Measurements from ENCODE around the gene RARRES1. TPM values are rescaled to one million over a fixed set of nuclear protein-coding genes. Genes with fewer than 3 reads are reported as not detected.

RARRES1 gene
- polyA plus RNA-seq, 1 donor from 2014 or later, result 0.28 TPM

DNA sequence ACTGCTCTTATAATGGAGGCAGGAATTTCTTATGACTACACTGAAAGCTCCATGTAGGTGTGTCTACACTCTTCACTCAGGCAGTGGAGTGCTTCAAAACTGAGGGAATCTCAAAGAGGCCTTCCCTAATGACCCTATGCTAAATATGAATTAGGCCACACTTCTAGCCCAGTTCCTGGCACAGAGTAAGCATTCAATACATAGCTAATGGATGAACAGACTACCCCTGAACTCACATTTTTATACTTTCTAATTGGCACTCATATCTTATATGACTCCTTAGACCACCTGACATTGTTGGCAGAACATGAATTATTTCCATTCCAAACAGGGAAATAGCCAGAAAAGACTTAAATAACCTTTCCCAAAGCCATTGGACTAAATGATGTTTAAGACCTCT lies 3.4 kb downstream of the RARRES1 start:
- Mint-ChIP-seq H3K4me1 (peaks cover 13 to 14% (median 13%) of the 10 kb centered on the region in 3 donors), H3K4me3 (peak overlapping the region in 1 of 4 donors; percentile 21), H3K36me3 (no peaks in the 10 kb centered on the region), H3K27me3 (peaks cover 6% of the 10 kb centered on the region), H3K27ac (no peak overlapping the region), H3K9me3 (peaks cover 0 to under 1% (median 0%) of the 10 kb centered on the region in 3 donors)

GRCh38 chr3:158728061-158728377 lies 4.2 kb downstream of the RARRES1 start:
- Mint-ChIP-seq H3K27me3 (peaks cover 6% of the 10 kb centered on the region), H3K27ac (no peak overlapping the region), H3K36me3 (no peaks in the 10 kb centered on the region), H3K9me3 (no peaks in the 10 kb centered on the region), H3K4me1 (peaks cover 15 to 19% (median 16%) of the 10 kb centered on the region in 3 donors), H3K4me3 (peak overlapping the region in 2 of 4 donors; percentile 19 to 63)

DNA sequence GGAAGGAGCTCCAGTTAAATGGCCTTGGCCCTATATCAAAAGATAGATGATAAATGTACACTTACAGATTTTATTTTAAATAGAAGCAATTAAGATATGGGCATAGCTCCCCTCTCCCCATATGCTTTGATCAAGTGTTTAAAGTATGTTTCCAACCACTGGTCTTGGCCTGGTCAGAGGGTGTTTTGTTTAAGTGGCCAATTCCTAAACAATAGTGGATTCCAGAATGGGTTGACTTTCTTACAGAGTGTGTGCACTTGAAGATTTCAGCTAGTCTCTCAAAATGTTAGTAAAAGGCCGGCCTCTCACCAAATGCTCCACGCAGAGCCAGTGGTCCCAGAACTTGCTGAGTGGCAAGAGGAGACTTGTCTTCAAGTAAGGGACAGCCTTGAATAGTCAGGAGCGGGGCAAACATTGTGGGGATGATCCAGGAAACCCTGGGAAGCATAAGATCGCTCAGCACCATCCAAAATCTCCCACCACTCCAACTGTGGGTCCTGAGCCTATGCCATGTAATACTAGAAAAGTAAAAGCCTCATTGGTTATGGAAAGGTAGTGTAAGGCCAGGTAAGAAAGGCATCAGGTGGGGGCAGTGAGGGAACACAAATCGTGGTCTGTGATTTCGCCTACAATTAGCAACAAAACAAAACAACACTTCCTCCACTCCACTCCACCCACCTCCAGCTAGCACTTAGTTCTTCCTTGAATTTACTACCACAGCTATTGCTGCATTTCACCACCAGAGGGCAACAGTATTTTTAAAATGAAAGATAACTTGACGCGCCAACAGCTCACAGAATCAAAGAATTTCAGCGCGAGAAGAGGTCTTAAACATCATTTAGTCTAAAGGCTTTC lies 4.8 kb downstream of the RARRES1 start:
- peak overlapping the region in 2 of 3 donors; percentile 41 to 70 for H3K27ac Mint-ChIP-seq

GRCh38 chr3:158725348-158726011 lies 6.8 kb downstream of the RARRES1 start:
- Mint-ChIP-seq H3K27me3 (no peaks in the 10 kb centered on the region), H3K36me3 (peaks cover 5% of the 10 kb centered on the region), H3K4me1 (peaks cover 17 to 19% (median 17%) of the 10 kb centered on the region in 3 donors), H3K9me3 (no peaks in the 10 kb centered on the region), H3K4me3 (no peak overlapping the region), H3K27ac (peak overlapping the region; percentile 16 to 80 (median 76))

More for the DNA sequence above, 4.8 kb downstream of the RARRES1 start:
- Mint-ChIP-seq H3K27me3 (peaks cover 6% of the 10 kb centered on the region), H3K36me3 (no peaks in the 10 kb centered on the region), H3K9me3 (no peaks in the 10 kb centered on the region), H3K4me3 (peak overlapping the region in 2 of 4 donors; percentile 19 to 63), H3K4me1 (peaks cover 17 to 22% (median 19%) of the 10 kb centered on the region in 3 donors)

DNA sequence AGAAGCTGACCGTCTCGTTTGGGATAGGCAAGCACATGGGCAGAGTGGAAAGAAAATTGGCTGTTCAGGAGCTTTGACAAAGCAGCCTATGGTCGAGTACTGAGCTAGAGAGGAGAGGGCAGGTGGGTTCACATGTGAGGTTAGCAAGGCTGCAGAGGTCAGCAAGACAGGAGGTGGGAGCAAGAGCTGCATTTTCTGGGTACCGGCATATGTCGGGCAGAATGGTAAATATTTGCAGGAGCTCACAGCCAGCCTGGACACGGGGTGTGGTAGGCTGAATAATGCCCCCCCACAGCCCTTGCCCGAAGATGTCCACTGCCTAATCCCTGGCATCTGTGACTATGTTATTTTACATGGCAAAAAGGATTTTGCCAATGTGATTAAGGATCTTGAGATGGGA lies 8.3 kb downstream of the RARRES1 start:
- Mint-ChIP-seq H3K9me3 (no peaks in the 10 kb centered on the region), H3K36me3 (peaks cover 5% of the 10 kb centered on the region), H3K4me3 (no peak overlapping the region), H3K27me3 (no peaks in the 10 kb centered on the region), H3K4me1 (peaks cover 17 to 19% (median 17%) of the 10 kb centered on the region in 3 donors), H3K27ac (peak overlapping the region in 1 of 3 donors; percentile 58)

- Mint-ChIP-seq H3K4me3 (no peak overlapping the region), H3K27me3 (no peaks in the 10 kb centered on the region), H3K4me1 (peaks cover 11 to 12% (median 11%) of the 10 kb centered on the region in 3 donors), H3K36me3 (peaks cover 8% of the 10 kb centered on the region), H3K9me3 (no peaks in the 10 kb centered on the region), H3K27ac (peak overlapping the region in 1 of 3 donors; percentile 67)
Measured at GRCh38 chr3:158722108-158722507, 10.1 kb downstream of the RARRES1 start.

DNA sequence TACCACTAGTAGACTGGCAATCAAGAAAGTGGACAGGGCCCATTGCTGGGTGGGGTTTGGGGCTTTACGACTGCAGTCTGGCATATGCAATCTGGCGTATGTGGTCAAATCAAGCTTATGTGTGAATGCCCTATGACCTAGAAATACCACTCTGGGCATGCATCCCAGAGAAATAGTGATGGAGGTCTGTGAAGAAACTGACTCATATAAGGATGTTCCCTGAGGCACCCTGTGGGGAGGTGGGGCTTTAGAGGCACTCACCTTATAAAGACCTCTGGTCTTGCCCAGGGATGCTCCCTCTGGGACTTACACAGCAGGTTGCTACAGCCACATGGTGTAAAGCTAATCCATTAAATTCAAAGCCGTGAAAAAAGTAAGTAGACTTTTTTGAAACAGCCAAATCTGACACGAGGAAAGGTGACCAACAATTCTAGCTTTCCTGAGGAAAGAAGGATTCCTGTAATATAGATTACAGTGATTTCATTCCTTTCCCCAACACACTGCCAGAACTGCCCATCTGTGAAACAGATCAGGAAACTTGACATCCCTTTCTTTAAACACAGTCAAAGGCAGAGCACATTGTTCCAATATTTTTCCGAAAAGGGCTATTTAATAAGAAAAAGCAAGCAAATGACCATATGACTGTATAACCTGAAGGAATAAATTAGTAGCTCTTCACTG lies 13.6 kb downstream of the RARRES1 start:
- Mint-ChIP-seq H3K4me3 (no peak overlapping the region), H3K36me3 (peaks cover 8% of the 10 kb centered on the region), H3K9me3 (no peaks in the 10 kb centered on the region), H3K4me1 (peaks cover 6 to 11% (median 11%) of the 10 kb centered on the region in 3 donors), H3K27me3 (no peaks in the 10 kb centered on the region), H3K27ac (peak overlapping the region in 1 of 3 donors; percentile 68)

DNA sequence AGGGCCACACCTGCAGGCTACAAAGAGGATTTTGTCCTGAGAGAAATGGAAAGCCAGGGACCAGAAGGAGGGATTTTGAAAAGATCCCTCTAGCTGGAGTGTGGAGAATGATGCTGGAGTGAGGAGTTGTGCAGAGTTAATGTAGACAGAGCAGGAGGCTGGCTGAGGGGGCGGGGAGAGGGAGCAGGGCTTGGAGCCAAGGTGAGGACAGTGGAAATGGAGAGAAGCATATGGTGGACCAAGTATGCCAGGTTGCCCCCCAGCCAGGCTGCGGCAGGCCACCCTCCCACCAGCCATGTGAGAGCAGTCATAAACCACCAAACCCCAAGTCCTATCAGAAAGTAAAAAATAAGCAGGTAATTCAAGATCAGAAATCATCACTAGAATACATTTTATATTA lies 14.7 kb downstream of the RARRES1 start:
- Mint-ChIP-seq H3K36me3 (peaks cover 11% of the 10 kb centered on the region), H3K27me3 (no peaks in the 10 kb centered on the region), H3K4me1 (peaks cover 3 to 4% (median 4%) of the 10 kb centered on the region in 3 donors), H3K9me3 (no peaks in the 10 kb centered on the region), H3K27ac (no peak overlapping the region), H3K4me3 (no peak overlapping the region)

DNA sequence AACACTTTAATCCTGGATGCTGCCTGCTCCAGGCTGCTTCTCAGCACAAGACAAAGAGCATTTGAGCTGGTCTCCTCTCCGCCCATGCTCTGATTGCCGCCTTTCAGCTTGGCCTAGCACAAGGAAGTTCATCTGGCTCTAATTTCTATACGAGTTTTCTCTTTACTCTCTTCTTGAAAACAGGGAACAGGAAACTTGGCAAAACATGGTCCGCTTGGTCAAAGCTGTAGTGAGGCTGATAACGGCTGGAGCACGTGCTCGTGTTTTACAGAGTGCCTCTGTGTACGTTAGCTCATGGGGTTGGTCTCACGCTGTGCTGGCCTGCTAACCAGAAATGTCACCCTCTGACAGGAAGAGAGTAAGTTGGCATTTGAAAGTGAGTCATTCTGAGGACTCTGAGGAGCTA lies 19.2 kb downstream of the RARRES1 start:
- H3K36me3 Mint-ChIP-seq, result peaks cover 9% of the 10 kb centered on the region
- H3K9me3 Mint-ChIP-seq, result no peaks in the 10 kb centered on the region
- H3K27ac Mint-ChIP-seq, result no peak overlapping the region
- H3K27me3 Mint-ChIP-seq, result no peaks in the 10 kb centered on the region
- no peak overlapping the region for H3K4me3 Mint-ChIP-seq
- H3K4me1 Mint-ChIP-seq, result peaks cover 2 to 4% (median 3%) of the 10 kb centered on the region in 3 donors

DNA sequence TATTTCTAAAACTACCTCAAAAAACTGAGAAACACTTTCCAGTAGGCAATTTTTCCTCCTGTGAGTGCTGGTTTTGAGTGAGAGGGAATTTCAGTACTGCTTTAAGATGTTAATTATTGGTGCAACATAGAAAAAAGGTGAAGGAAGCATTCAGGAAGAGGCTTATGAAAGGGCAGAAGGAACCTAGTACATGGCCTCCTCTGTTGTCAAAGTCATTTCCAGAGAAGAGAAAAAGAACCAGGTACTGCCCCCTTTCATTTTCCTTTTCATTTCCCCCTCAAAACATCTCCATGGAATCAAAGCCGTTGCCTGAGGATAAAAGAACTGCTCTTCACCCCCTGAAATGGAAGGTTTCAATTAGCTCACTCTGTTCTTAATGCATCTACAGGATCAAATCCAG lies 19.8 kb downstream of the RARRES1 start:
- peaks cover 2 to 4% (median 3%) of the 10 kb centered on the region in 3 donors for H3K4me1 Mint-ChIP-seq
- no peak overlapping the region for H3K4me3 Mint-ChIP-seq
- H3K27me3 Mint-ChIP-seq, result no peaks in the 10 kb centered on the region
- H3K27ac Mint-ChIP-seq, result no peak overlapping the region
- H3K36me3 Mint-ChIP-seq, result peaks cover 9% of the 10 kb centered on the region
- H3K9me3 Mint-ChIP-seq, result no peaks in the 10 kb centered on the region

GRCh38 chr3:158711886-158712285 lies 20.4 kb downstream of the RARRES1 start:
- Mint-ChIP-seq H3K27me3 (no peaks in the 10 kb centered on the region), H3K36me3 (peaks cover 8% of the 10 kb centered on the region), H3K4me3 (no peak overlapping the region), H3K27ac (no peak overlapping the region), H3K9me3 (no peaks in the 10 kb centered on the region), H3K4me1 (peaks cover 2 to 4% (median 3%) of the 10 kb centered on the region in 3 donors)

GRCh38 chr3:158710601-158711000 lies 21.7 kb downstream of the RARRES1 start:
- no peaks in the 10 kb centered on the region for H3K9me3 Mint-ChIP-seq
- H3K27ac Mint-ChIP-seq, result no peak overlapping the region
- H3K4me1 Mint-ChIP-seq, result peaks cover 2 to 4% (median 3%) of the 10 kb centered on the region in 3 donors
- no peaks in the 10 kb centered on the region for H3K27me3 Mint-ChIP-seq
- peaks cover 8% of the 10 kb centered on the region for H3K36me3 Mint-ChIP-seq
- no peak overlapping the region for H3K4me3 Mint-ChIP-seq

DNA sequence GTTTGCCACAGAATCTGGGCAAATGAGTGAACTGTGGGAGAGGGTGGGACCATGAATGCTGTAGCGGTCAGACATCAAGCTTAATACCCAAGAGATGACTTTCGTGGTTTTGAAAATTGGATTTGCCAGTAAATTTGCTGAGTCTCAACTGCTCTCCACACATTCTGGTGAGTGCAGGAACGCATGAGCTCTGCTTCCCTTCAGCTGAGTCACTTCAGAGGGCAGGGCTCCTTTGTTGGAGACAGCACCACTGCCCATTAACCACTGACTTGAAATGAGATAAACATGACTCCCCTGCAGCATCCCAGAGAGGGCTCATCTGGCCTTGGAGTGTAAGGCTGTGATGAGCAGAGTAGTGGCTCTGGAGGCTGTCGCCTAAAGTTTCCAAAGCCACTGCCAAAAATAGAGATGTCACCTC lies 22.6 kb downstream of the RARRES1 start:
- H3K36me3 Mint-ChIP-seq, result peaks cover 8% of the 10 kb centered on the region
- H3K27ac Mint-ChIP-seq, result no peak overlapping the region
- no peak overlapping the region for H3K4me3 Mint-ChIP-seq
- H3K27me3 Mint-ChIP-seq, result no peaks in the 10 kb centered on the region
- no peaks in the 10 kb centered on the region for H3K9me3 Mint-ChIP-seq
- H3K4me1 Mint-ChIP-seq, result peaks cover 2 to 4% (median 3%) of the 10 kb centered on the region in 3 donors

- Mint-ChIP-seq H3K4me1 (peaks cover 0 to 1% (median 0%) of the 10 kb centered on the region in 3 donors), H3K36me3 (no peaks in the 10 kb centered on the region), H3K27me3 (no peaks in the 10 kb centered on the region), H3K9me3 (no peaks in the 10 kb centered on the region), H3K4me3 (no peak overlapping the region), H3K27ac (peak overlapping the region in 1 of 3 donors; percentile 28)
Measured at GRCh38 chr3:158703566-158703965, 28.7 kb downstream of the RARRES1 start.
